A673 (cell line): Measurements from ENCODE around the gene DUSP1.

Experiments
- EZH2 ChIP-seq: fragments of 200-600 bp; sonication (generic); IDR thresholded peaks from 2 replicates; pipeline ENCODE4 v1.6.1; 2017; ENCODE audit warnings: borderline replicate concordance, low read depth, mild to moderate bottlenecking, mixed read lengths, antibody characterized with exemption, low read length; ENCODE audit not compliant: poor library complexity, severe bottlenecking
- TF ChIP-seq, protein P1 (sequence below): fragments of 300-800, 200-600 bp; sonication (generic); conservative IDR thresholded peaks from 2 replicates; pipeline ENCODE4 v1.5.1; 2017; ENCODE audit warnings: low read depth, mild to moderate bottlenecking, antibody characterized with exemption, low read length, moderate library complexity, mixed read lengths

DNA sequence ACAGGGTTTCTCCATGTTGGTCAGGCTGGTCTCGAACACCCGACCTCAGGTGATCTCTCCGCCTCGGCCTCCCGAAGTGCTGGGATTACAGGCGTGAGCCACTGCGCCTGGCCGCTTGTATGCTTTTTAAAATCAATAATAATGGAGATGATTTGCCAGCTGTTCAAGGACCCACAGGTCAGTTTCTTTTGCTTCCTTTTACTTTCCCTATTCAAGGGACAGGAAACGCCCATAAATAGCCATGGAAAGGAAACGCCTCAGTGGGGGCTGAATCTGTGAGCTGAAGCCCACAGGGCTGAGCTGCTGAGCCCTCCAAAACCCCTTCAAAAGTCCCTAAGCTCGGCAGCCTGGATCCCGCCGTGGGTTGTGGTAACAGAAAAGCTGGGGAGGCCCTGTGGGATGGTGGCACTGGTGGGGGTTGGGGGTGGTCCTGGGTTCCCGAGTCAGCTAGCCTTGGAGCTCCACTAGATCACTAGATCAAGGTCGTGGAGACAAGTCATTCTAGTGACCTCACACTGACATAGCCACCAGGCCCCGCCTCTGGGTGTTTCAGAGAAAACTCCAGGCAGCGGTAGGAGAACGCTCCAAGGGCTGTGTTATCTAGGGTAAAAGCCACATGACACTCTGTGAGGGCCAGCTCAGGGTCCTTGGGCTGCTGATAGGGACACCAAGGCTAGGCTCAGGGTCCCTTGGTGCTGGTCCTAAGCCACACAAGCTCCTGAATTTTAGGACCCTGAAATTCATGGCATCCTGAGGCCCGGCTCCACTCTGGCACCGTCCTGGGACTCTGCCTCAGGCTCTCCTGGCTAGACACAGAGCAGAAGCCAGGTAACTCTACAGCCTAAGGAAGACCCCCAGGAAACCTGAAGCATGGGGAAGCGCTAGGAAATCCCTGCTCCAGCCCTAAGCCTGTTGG, 18.0 kb upstream of the DUSP1 start:
- TF ChIP-seq, protein P1, sequence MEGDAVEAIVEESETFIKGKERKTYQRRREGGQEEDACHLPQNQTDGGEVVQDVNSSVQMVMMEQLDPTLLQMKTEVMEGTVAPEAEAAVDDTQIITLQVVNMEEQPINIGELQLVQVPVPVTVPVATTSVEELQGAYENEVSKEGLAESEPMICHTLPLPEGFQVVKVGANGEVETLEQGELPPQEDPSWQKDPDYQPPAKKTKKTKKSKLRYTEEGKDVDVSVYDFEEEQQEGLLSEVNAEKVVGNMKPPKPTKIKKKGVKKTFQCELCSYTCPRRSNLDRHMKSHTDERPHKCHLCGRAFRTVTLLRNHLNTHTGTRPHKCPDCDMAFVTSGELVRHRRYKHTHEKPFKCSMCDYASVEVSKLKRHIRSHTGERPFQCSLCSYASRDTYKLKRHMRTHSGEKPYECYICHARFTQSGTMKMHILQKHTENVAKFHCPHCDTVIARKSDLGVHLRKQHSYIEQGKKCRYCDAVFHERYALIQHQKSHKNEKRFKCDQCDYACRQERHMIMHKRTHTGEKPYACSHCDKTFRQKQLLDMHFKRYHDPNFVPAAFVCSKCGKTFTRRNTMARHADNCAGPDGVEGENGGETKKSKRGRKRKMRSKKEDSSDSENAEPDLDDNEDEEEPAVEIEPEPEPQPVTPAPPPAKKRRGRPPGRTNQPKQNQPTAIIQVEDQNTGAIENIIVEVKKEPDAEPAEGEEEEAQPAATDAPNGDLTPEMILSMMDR, result no peak
- TF ChIP-seq EZH2, result no peak
